Lung (tissue), 12 donors: ENCODE measurements around the gene DNAJC1. TPM values are rescaled to one million over a fixed set of nuclear protein-coding genes. Genes with fewer than 3 reads are reported as not detected.
A peak's percentile ranks its signal among the peaks of the same experiment; 100 is the strongest.

Experiments
- ATAC-seq: fragments of 200-7000 bp; cut with Tn5 transposase; one replicate; pipeline ENCODE4 v1.9.1; 2020; ENCODE audit warnings: moderate number of reproducible peaks; ENCODE audit not compliant: insufficient read depth, low FRiP score
- DNase-seq, 3 donors: peaks; one replicate each; pipeline ENCODE4 v3.0.0-alpha.2; 2013 to 2017
- H3K27ac ChIP-seq, 2 donors: one replicate each; pipeline ENCODE4 v1.5.1; 2013; ENCODE audit warnings: mild to moderate bottlenecking in 2 of 2, moderate library complexity in 2 of 2, control low read depth in 1 of 2, inconsistent platforms in 1 of 2, low read depth in 1 of 2, low read length in 1 of 2
- H3K27me3 ChIP-seq, 3 donors: one replicate each; pipeline ENCODE4 v1.5.1; 2013; ENCODE audit warnings: low read length in 2 of 3; ENCODE audit not compliant: control insufficient read depth in 3 of 3, insufficient read depth in 3 of 3
- H3K36me3 ChIP-seq, 4 donors: one replicate each; pipeline ENCODE4 v1.5.1; 2013; ENCODE audit warnings: low read length in 4 of 4, mild to moderate bottlenecking in 1 of 4, moderate library complexity in 1 of 4; ENCODE audit not compliant: control insufficient read depth in 4 of 4, insufficient read depth in 4 of 4
- H3K4me1 ChIP-seq, 5 donors: one replicate each; pipeline ENCODE4 v1.5.1; 2013; ENCODE audit warnings: low read length in 5 of 5, mild to moderate bottlenecking in 2 of 5, moderate library complexity in 1 of 5; ENCODE audit not compliant: control insufficient read depth in 5 of 5, insufficient read depth in 5 of 5
- H3K4me3 ChIP-seq: one replicate; pipeline ENCODE4 v1.5.1; 2013; ENCODE audit warnings: mild to moderate bottlenecking, control low read depth, moderate library complexity
- H3K9ac ChIP-seq, 2 donors: one replicate each; pipeline ENCODE4 v1.5.1; 2013; ENCODE audit warnings: low read length in 2 of 2, control low read depth in 1 of 2; ENCODE audit not compliant: insufficient read depth in 1 of 2
- H3K9me3 ChIP-seq, 4 donors: one replicate each; pipeline ENCODE4 v1.5.1; 2013; ENCODE audit warnings: low read length in 3 of 4, mild to moderate bottlenecking in 1 of 4, moderate library complexity in 1 of 4; ENCODE audit not compliant: control insufficient read depth in 4 of 4, insufficient read depth in 3 of 4
- CTCF ChIP-seq: IDR thresholded peaks from 2 replicates; pipeline ENCODE4 v1.5.1; 2012; ENCODE audit warnings: mild to moderate bottlenecking; ENCODE audit errors: control extremely low read depth, extremely low read depth
- WGBS, 2 donors: extraction: QIAGEN DNeasy Blood & Tissue Kit; methylation state at CpG; one replicate each; pipeline ENCODE4 v1.1.7; 2013; 5-methylcytosine and 5-hydroxymethylcytosine counted together
- polyA plus RNA-seq, 2 donors: library from polyadenylated mRNA; stranded (reverse); fragments of 200-250 nt; gene quantifications; one replicate each; pipeline ENCODE4 v1.2.1, GENCODE V29; 2013
- total RNA-seq, 2 donors: library from RNA; depleted of rRNA in 1 of 2; stranded (reverse); fragments of >200 nt in 1 of 2; gene quantifications; one replicate each; pipeline ENCODE4 v1.2.1, GENCODE V29; 2014 to 2021
- donor health status: control.
- donor health status: control.
- donor health status: Bipolar disorder and iron deficiency.
- donor health status: healthy.
- donor health status: DM: yes; HTN: yes; CAD: no.

The DNAJC1 gene
- total and polyA plus RNA-seq, 4 donors: 31.0 to 38.2 (median 35.6) TPM

DNA sequence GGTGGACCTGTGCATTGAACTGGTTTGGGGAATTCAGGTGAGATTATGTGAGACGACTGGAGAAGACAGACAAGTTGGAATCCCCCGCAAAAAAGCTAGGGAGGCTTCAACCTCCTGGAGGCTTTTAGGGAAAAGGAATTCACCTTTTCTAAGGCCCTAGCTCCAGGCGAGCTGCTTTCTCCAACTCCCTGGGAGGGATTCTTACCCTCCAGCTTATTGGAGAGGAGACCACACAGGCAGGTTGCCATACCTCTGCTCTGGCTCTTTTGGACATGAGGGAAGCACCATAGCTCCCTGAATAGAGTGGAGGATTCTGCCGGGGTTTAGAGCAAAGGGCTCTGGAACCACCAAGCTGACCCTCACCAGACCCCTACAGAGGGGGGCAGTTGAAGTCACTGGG lies 255.7 kb downstream of the DNAJC1 start:
- no peak overlapping the region for H3K4me3 ChIP-seq
- ATAC-seq: no peak
- 92 to 93% methylated on average over 4 of the region's 4 CpGs for WGBS, 2 donors

GRCh38 chr10:21746118-21746517 lies 257.4 kb downstream of the DNAJC1 start:
- ATAC-seq: no peak
- no peak for DNase-seq
- Histone ChIP-seq H3K4me3 (no peak overlapping the region), H3K36me3 (peaks cover 13 to 28% (median 15%) of the 10 kb centered on the region in 4 donors), H3K27me3 (no peaks in the 10 kb centered on the region), H3K27ac (no peak overlapping the region), H3K9ac (no peak overlapping the region), H3K4me1 (no peaks in the 10 kb centered on the region), H3K9me3 (peaks cover 0 to 4% (median 0%) of the 10 kb centered on the region in 4 donors)
- TF ChIP-seq CTCF: no peak
- 73 to 87% methylated on average over 6 of the region's 6 CpGs for WGBS, 2 donors

More for the DNA sequence above, 255.7 kb downstream of the DNAJC1 start:
- Histone ChIP-seq H3K27ac (no peak overlapping the region), H3K4me1 (no peaks in the 10 kb centered on the region), H3K9ac (no peak overlapping the region), H3K36me3 (peaks cover 6 to 20% (median 10%) of the 10 kb centered on the region in 4 donors), H3K27me3 (no peaks in the 10 kb centered on the region), H3K9me3 (peaks cover 0 to 4% (median 0%) of the 10 kb centered on the region in 4 donors)
- no peak for DNase-seq
- TF ChIP-seq CTCF: no peak

DNA sequence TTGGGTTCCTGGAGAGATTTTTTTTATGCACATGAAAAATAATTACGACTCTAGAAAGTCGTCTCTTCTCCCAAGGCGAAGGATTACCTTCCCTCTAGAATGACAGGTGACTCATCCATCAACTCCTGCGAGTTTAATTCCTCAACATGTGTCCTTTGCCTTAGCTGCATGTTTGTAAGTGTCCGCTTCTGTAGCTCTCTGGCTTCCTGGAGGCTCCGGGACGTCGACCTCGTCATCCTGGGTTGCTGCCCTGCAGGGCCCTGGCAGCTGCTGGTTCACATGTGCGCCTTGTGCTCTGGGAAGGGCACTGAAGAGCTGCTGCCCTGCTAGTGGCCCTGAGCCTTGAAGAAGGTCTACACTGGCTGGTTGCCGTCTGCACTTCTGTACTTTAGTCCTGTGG lies 259.3 kb downstream of the DNAJC1 start:
- Histone ChIP-seq H3K36me3 (peaks cover 13 to 42% (median 19%) of the 10 kb centered on the region in 4 donors), H3K27me3 (no peaks in the 10 kb centered on the region), H3K4me3 (no peak overlapping the region), H3K27ac (peak overlapping the region in 1 of 2 donors; percentile 15), H3K9ac (no peak overlapping the region), H3K4me1 (no peaks in the 10 kb centered on the region), H3K9me3 (peaks cover 0 to 4% (median 0%) of the 10 kb centered on the region in 4 donors)
- ATAC-seq (no peak), DNase-seq (no peak)
- WGBS, 2 donors: 88 to 93% methylated on average over 11 of the region's 11 CpGs
- TF ChIP-seq CTCF: no peak

DNA sequence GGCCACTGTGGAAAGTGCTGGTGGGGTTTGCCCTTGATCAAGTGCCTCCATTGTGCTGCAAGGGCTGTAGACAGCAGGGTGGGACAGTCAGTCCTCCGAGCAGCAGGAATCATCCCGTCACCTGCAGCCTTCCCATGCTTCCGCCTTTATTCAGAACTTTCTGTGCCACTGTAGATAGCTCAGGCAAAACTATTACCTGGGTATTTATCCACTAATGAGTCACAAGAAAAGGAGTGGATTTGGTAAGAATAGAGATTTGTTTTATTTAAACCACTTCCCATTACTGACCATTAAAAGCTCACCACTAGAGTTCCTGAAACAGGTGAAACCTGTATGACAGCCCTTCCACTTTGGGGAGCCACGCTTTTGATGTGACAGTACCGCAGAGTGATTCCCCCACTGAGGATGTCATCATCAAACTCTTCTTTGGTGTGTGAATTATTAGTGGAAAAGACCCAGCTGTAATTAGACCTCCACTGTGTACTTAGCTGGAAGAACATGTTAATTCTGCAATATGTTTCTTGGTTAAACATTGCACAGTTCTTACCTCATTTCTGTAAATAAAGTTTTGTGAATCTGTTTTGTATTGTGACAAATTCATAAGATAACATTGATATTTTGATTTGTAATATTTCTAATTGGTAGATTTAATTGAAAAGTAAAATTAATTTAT lies 260.7 kb downstream of the DNAJC1 start:
- no peak for DNase-seq
- Histone ChIP-seq H3K9ac (no peak overlapping the region), H3K27ac (no peak overlapping the region), H3K9me3 (peaks cover 0 to 4% (median 0%) of the 10 kb centered on the region in 4 donors), H3K4me1 (peaks cover 0 to 2% (median 0%) of the 10 kb centered on the region in 5 donors), H3K4me3 (no peak overlapping the region), H3K36me3 (peaks cover 16 to 46% (median 24%) of the 10 kb centered on the region in 4 donors), H3K27me3 (no peaks in the 10 kb centered on the region)
- 87 to 93% methylated on average over 5 of the region's 5 CpGs for WGBS, 2 donors
- no peak for TF ChIP-seq CTCF
- ATAC-seq: no peak
